Midbrain (tissue), 1 donor: ENCODE data around the gene DCUN1D3.

Experiments used
- DNase-seq: peaks from one replicate; lab custom pipeline; 2025; lab: John Stamatoyannopoulos, UW

DCUN1D3 gene

GRCh38 chr16:20918486-20919239 is 18.5 kb upstream of the DCUN1D3 start:
- DNase-seq = no peak

DNA sequence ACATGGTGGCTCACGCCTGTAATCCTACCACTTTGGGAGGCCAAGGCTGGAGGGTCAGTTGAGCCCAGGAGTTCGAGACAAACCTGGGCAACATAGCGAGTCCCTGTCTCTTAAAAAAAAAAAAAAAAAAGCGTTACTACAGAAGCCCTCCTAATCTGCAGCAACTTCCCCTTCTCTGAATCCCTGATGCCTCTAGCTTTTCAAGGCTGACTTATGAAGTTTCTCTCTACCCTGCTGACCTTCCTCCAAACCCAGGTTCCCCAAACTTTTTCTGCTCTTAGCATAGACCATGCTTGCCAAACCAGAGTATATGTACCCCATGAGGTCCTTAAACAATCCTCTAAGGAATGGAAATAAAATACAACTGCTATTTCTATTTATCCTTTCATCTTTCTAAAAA is 16.8 kb upstream of the DCUN1D3 start:
- DNase-seq = no peak

DNA sequence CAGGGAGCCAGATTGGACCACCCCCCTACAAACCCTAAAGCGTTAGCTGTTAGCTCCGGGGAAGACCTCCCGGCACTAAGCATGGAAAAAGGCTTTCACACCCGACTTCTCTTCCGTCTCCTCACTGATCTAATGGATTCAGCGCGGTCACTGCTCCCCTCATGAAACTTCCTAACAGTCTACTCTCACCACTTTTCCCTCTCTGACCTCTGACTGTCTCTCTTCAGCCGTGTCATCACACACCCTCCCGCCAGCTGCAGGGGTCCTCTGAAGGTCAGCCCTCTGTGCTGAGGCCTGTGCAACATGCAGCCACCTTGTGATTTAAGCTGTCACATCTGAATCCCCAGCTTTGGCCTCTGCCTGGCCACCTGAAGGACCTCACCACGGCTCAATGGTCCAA is 16.1 kb upstream of the DCUN1D3 start:
- DNase-seq = no peak

- DNase-seq = no peak
Observed at GRCh38 chr16:20911361-20911760, 11.2 kb upstream of the DCUN1D3 start.

DNA sequence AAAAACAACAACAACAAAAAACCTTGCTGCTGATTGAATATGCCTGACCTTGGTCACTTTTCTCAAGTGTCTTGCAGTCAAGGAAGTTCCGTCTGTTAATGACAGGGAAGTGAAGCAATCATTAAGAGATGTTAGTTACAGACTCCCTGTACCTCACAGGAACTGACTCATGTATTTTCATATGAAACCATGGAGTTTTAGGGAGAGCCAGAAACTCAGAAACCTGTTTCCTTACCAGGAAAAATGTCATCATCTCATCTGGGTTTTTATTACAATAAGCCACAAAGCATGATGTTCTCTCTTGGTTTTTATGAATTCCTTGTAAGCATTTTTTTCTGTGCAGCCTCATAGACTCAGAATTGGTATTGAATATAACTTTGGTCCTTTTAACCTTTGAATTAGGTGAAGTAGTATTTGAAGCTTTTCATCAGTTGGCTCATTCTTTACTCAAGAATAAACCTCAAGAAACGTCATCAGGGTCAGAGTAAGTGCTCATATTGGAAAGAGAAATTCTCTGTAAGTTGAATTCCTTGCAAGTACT is 10.7 kb upstream of the DCUN1D3 start:
- no peak for DNase-seq

DNA sequence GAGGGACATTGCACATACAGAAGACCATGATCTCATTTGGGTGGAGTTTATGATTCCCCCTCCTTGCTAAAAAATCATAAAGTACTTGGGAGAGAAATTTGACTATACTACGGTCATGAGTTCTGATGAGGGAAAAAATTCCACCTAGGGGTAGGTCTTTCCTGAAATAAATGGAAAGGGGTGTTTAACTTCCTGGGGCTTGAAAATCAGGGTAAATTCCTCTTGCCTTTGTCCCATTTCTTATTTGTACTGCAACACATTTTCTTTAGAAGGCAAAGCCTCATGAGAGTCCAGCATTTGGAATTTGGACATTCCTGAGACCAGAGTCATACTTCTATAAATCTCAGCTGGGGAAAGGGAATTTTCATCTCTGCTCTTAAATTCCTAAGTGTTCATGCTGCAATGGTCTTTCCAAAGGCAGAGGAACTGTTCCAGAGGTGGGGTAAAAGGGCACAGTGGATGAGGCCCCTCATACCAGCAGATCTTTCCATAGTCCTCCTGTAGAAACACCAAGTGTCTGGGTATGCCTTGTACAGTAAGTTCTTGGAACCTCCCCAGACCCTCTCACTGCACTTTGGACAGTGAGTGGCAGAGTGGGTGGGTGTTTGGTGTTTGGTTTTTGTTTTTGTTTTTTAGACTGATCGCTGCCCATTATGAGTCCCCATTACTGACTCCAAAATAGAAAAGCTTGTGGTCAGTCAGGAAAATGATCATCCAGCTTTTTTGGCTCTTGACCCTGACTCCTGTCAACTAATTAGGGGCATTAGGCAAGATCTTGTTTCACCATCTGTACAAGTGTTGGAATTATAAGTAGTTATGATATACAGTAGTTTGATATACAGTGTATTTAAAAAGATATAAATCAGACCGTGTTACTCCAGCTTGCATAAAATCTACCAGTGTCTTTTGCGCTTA is 6.4 kb upstream of the DCUN1D3 start:
- no peak for DNase-seq

DNA sequence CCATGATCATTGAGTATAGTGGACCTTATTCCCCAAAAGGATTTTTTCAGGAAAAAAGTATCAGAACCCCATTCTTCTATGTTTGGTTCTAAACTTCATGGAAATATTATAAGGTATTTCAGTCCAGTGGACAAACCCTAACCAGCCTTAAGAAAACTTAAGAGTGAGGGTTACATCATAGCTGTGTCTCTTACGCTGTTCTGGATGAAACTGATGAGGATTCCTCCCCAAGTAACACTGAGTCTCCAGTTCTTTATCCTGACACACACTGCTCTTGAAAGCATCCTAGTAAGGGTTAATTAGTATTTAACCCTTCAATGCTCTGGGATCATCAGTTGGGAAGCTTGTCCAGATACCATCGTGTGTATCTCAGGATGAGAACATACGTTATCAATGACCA is 5.4 kb upstream of the DCUN1D3 start:
- DNase-seq = no peak

DNA sequence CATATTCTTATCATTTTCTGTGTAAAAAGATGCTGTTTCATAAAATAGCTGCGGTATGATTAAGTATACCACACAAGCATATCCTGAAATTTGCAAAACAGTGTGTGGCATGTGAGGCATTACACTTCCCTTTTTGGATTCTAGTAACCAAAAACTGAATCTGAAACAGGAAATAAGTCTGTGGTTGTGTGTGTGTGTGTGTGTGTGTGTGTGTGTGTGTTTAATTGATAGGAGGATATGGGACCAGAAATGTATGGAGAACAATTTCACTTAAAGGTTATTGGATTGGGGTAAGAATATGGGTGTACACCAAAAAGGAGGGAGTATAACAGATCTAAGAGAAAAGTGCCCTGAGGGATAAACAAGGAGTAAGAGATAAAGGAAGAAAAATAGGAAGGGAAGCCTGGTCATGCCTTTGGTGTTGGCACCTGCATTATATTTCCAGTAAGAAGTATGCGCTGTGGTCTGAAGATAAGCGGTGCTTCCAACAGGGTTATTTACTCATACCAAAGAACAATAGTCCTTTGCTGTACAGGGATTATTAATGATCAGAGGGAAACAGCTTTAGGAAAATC is 4.4 kb upstream of the DCUN1D3 start:
- DNase-seq = no peak

DNA sequence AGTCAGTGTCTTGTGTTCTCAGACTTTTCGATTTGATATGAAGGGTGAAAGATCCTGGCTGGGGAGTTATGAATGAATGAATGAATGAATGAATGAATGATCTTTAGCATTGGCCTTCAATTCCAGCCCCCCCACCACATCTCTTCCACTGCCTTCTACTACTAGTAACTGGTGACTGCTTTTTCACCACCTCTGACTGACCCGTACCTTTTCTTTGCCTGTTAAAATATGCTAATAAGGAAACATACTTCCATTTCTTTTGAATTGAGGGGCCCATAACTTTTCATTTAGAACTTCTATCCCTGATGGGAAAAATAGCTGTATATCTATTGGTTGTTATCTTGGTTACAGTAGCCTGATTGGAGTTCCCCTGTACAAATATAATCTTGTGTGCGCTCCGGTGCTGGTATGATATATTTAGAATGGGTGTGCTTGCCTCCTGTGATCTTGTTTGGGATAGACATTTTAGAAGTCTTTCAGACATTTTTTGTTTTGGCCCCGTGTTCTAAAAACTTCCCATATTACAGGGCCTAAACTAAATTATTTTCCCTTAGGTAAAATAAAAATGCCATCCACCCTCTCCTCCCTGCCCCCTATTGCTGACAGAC is 3.8 kb upstream of the DCUN1D3 start:
- DNase-seq = no peak

GRCh38 chr16:20903116-20903898 is 3.1 kb upstream of the DCUN1D3 start:
- no peak for DNase-seq

- no peak for DNase-seq
Observed at GRCh38 chr16:20902426-20902825, 2.3 kb upstream of the DCUN1D3 start.

GRCh38 chr16:20901436-20902112 is 1.4 kb upstream of the DCUN1D3 start:
- peak; percentile 47 for DNase-seq

- no peak for DNase-seq
Observed at GRCh38 chr16:20901068-20901435, 894 bp upstream of the DCUN1D3 start.

DNA sequence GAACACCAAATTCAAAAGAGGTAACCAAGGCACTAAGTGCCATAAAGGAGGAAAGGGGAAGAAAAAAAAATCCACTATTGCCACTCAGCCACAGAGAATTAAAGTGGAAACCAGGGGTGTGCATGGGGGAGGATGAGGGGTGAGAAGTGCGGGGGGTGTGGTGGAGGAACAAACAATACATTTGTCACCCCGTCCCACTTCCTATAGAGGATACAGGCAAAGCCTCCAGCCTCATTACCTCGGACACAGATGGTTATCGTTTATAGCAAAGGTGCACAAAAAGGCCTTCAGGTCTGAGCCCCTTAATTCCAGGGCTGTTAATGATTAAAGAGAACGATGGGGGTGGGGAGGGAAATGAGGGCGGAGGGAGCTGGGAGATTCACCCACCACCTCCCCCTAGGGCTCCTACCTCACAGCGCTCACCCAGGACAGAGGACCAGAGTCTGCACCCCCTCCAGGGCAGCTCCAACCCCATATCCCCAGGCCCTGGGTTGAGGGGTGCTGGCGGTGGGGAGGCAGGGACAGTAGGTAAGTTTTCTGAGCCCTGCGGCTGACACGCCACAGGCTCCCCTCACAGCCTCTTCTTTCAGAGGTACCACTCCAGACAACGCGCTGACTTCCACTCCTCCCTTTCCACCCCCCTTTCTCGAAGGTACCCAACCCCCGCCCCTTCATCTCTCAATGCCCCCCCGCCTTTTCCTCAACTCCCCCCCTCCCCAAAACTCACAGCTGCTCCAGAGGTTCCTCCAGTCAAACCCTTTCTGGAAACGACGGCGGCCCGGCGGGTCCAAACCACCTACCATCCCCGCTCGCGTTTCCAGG is 470 bp downstream of the DCUN1D3 start:
- no peak for DNase-seq

DNA sequence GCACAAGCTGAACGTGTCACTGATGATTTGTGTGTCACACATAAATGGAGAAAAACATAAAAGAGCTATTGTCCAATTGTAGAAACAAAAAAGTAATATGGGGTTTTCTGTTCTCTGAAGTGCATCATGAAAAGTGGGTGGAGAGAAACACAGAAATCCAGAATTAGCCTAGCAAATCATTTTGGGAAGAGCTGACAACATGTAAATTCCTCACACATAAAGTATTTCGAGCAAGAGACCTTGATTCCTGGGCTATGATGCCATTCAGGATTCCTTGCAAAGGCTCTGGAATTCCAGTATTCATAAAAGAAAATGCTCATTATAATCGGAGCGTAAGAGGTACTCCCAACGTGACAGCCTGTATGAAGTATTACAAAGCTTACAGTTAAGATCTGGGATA is 1.1 kb downstream of the DCUN1D3 start:
- DNase-seq = peak; percentile 14

GRCh38 chr16:20897922-20898321 is 2.2 kb downstream of the DCUN1D3 start:
- no peak for DNase-seq

DNA sequence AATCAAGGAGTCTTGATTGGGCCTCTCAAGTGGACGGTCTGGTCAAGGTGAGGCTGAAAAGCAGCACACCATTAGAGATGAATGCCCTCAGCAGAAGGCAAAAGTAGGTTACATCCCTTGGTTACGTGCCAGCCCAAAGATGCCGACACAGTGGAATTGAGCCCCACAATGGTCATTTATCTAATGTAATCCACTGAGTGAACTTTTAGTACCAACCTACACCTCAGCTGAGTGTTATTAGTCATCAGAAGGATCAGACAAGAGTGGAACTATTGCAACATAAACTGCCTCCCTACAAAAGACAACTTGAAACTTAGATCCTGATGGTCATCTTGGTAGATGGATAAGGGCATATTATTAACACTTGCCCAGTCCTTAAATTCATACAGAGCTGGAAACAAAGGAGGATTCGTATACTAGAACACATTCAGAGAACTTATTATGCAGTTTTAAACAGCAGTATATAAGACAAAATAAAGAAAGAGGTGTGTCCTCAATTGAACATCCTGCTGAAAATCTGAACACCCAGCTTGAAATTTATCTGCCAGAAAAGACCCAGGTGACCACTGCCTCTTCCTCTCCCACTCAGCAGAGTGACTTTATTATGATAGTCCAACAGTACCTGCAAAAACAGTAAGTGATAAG is 2.8 kb downstream of the DCUN1D3 start:
- DNase-seq = no peak

- no peak for DNase-seq
Observed at GRCh38 chr16:20894388-20894787, 5.8 kb downstream of the DCUN1D3 start.

GRCh38 chr16:20889625-20890275 is 10.4 kb downstream of the DCUN1D3 start:
- no peak for DNase-seq
